Measurements from ENCODE around the gene ZBTB24. TPM values are rescaled to one million over a fixed set of nuclear protein-coding genes. Genes with fewer than 3 reads are reported as not detected.

Gene ZBTB24
- total and polyA plus RNA-seq, 2 donors (not counting 3 experiments of a cell fraction or from before 2014, with no cell fraction given): 1.9 to 6.2 TPM

DNA sequence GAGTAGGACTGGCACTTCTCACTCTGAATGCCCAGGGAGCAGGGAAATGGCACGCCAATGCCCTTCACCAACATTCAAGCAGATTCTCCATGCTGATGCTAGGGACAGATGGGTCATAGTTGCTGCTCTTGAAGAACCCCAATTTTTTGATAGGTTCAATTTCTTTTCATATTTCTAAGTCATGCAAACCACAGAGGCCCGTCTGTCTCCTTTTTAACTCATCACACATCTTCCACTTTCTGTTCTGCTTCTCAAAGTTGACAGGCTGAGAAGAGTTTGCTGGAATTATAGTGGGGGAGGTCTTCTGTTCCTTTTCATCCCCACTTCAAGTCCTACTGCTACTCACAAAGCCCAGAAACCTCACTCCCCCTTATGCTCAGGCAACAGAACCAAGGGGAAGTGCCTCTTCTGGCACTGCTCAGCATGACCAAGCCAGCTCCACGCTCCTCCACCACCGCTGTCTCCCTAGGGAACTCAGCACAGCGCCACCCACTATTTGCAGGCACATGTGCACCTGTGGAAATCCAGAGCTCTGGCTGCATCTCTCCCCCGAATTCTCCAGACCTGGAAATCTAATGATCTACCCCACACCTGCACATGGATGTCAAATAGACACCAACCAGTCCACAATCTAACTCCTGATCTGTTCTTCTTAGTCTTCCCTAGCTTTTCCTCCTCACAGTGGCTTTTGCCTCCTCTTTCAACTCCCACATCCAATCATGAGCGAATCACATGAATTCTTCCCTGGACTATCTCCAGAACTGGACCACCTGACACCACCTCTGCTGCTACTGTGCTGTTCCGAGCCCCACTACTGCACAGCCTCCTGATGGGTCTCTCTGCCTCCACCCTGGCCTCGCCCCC, 10.7 kb downstream of the ZBTB24 start:
- POLR2A ChIA-PET: no interaction called here
- Histone ChIP-seq H3K4me3 (replicated peaks in 1 of 3; ENCODE audit: insufficient read depth in 1 of 3, low read depth in 1 of 3, low read length in 3 of 3) (no peak overlapping the region), H3K27me3 (ENCODE audit: control insufficient read depth in 2 of 2, insufficient read depth in 2 of 2, low read length in 2 of 2) (no peaks in the 10 kb centered on the region), H3K4me1 (ENCODE audit: control insufficient read depth, extremely low read depth, insufficient read depth, low read length) (no peaks in the 10 kb centered on the region), H4K20me1 (replicated peaks; ENCODE audit: control insufficient read depth, extremely low read depth, insufficient read depth, low read length) (no peaks in the 10 kb centered on the region), H3K9me1 (replicated peaks; ENCODE audit: control insufficient read depth, extremely low read depth, insufficient read depth, low read length) (no peaks in the 10 kb centered on the region), H3K4me2 (ENCODE audit: insufficient read depth, low read length) (no peak overlapping the region), H3K9me3 (replicated peaks; ENCODE audit: control insufficient read depth, insufficient read depth, low read length) (no peaks in the 10 kb centered on the region), H3K9ac (replicated peaks; ENCODE audit: extremely low read depth, insufficient read depth, low read length) (no peak overlapping the region), H2AFZ (ENCODE audit: low read depth, low read length) (no peak overlapping the region), H3K27ac (ENCODE audit: insufficient read depth, low read depth, low read length) (no peak overlapping the region), H3K36me3 (ENCODE audit: control insufficient read depth in 2 of 2, extremely low read depth in 1 of 2, insufficient read depth in 2 of 2, low read length in 2 of 2) (peaks cover 14 to 20% of the 10 kb centered on the region in 2 experiments), H3K79me2 (ENCODE audit: control insufficient read depth, insufficient read depth, low read length) (peaks cover 8% of the 10 kb centered on the region)
- CTCF ChIA-PET: no interaction called here
- TF ChIP-seq POLR2A (IDR thresholded peaks at IDR 0.05; ENCODE audit: low read depth, low read length) (no peak), GATA2 (IDR thresholded peaks at IDR 0.05; ENCODE audit: insufficient read depth, insufficient read length, low read depth, low read length) (no peak), JUN (IDR thresholded peaks at IDR 0.05; ENCODE audit: borderline replicate concordance, insufficient read depth, insufficient read length, low read depth) (no peak), EZH2 (IDR thresholded peaks at IDR 0.05; ENCODE audit: borderline replicate concordance, low read depth, low read length, severe bottlenecking) (no peak), FOS (IDR thresholded peaks at IDR 0.05; ENCODE audit: borderline replicate concordance, insufficient read depth, low read length) (no peak), POLR2AphosphoS5 (IDR thresholded peaks at IDR 0.05; ENCODE audit: insufficient read depth, low read depth, low read length) (no peak), MYC (IDR thresholded peaks at IDR 0.05; ENCODE audit: low read depth, low read length) (no peak)
- TF ChIP-seq, protein P1, sequence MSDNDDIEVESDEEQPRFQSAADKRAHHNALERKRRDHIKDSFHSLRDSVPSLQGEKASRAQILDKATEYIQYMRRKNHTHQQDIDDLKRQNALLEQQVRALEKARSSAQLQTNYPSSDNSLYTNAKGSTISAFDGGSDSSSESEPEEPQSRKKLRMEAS (IDR thresholded peaks at IDR 0.05; ENCODE audit: insufficient read depth, insufficient read length): no peak
- TF ChIP-seq, protein P2, sequence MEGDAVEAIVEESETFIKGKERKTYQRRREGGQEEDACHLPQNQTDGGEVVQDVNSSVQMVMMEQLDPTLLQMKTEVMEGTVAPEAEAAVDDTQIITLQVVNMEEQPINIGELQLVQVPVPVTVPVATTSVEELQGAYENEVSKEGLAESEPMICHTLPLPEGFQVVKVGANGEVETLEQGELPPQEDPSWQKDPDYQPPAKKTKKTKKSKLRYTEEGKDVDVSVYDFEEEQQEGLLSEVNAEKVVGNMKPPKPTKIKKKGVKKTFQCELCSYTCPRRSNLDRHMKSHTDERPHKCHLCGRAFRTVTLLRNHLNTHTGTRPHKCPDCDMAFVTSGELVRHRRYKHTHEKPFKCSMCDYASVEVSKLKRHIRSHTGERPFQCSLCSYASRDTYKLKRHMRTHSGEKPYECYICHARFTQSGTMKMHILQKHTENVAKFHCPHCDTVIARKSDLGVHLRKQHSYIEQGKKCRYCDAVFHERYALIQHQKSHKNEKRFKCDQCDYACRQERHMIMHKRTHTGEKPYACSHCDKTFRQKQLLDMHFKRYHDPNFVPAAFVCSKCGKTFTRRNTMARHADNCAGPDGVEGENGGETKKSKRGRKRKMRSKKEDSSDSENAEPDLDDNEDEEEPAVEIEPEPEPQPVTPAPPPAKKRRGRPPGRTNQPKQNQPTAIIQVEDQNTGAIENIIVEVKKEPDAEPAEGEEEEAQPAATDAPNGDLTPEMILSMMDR (IDR thresholded peaks at IDR 0.05; ENCODE audit: extremely low read depth in 1 of 2, insufficient read depth in 1 of 2, low read depth in 1 of 2, low read length in 2 of 2): no peak
- FAIRE-seq (no peak), DNase-seq (ENCODE audit: low read depth, low spot score) (no peak)
- no TSS peak for BruUV-seq (replicated peaks)
- intact Hi-C loops (cut with micrococcal nuclease): no loop called here
- dilution Hi-C loops (cut with MboI; ENCODE audit: extremely low pct_ligation_motif_present, low sequenced_read_pairs): no loop called here

Data from endothelial cell of umbilical vein (primary cell).